HL-60 (cell line): ENCODE measurements around the gene ADAM12.

ENCODE experiments used
- POLR2AphosphoS5 ChIP-seq: IDR thresholded peaks from 2 replicates; pipeline ENCODE4 v1.6.1; 2012; ENCODE audit warnings: low read depth
- TF ChIP-seq, protein P1 (sequence below): IDR thresholded peaks from one replicate; pipeline ENCODE4 v1.5.1; 2011; ENCODE audit warnings: low read length, control low read depth, inconsistent platforms; ENCODE audit not compliant: insufficient read depth

DNA sequence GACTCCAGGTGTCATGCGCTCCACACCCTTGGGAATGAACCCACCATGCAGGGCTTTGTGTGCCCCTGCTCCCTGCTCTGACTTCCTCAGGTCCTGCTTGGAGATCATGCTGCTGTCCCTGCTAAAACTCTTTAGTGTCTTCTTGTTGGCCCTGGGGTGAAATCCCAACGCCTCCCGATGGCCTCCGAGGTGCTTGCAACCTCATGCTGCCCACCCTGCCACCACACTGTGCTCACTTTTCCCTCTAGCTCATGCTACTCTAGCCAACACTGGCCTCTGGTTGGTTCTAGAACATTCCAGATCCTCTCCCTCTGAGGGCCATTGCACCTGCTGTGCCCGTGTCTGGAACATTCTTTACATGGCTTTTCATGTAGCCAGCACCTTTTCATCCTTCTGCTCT is 227.7 kb downstream of the ADAM12 start:
- TF ChIP-seq, protein P1, sequence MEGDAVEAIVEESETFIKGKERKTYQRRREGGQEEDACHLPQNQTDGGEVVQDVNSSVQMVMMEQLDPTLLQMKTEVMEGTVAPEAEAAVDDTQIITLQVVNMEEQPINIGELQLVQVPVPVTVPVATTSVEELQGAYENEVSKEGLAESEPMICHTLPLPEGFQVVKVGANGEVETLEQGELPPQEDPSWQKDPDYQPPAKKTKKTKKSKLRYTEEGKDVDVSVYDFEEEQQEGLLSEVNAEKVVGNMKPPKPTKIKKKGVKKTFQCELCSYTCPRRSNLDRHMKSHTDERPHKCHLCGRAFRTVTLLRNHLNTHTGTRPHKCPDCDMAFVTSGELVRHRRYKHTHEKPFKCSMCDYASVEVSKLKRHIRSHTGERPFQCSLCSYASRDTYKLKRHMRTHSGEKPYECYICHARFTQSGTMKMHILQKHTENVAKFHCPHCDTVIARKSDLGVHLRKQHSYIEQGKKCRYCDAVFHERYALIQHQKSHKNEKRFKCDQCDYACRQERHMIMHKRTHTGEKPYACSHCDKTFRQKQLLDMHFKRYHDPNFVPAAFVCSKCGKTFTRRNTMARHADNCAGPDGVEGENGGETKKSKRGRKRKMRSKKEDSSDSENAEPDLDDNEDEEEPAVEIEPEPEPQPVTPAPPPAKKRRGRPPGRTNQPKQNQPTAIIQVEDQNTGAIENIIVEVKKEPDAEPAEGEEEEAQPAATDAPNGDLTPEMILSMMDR: no peak
- no peak for TF ChIP-seq POLR2AphosphoS5
